Measurements from ENCODE around the gene BNC1.

GRCh38 chr15:83285979-83286553, 1.6 kb upstream of the BNC1 start:
- TF ChIP-seq CTCF (IDR thresholded peaks at IDR 0.05): no peak
- TF ChIP-seq POLR2A (IDR thresholded peaks at IDR 0.05): no peak
